HepG2 (cell line): Measurements from ENCODE around the gene WDR62. TPM values are rescaled to one million over a fixed set of nuclear protein-coding genes. Genes with fewer than 3 reads are reported as not detected.

Experiments used
- ARID4A ChIP-seq: sonication (generic); formaldehyde crosslinking; IDR thresholded peaks from 2 replicates; pipeline ENCODE4 v1.5.0; 2020; ENCODE audit warnings: mild to moderate bottlenecking, missing genetic modification reagents, borderline replicate concordance
- BCL3 ChIP-seq: sonication (generic); formaldehyde crosslinking; IDR thresholded peaks from 2 replicates; pipeline ENCODE4 v1.5.1; 2020; ENCODE audit warnings: mild to moderate bottlenecking, missing genetic modification reagents, moderate library complexity
- BORCS8-MEF2B ChIP-seq: sonication (generic); formaldehyde crosslinking; IDR thresholded peaks from 2 replicates; pipeline ENCODE4 v1.8.0; 2022; ENCODE audit warnings: mild to moderate bottlenecking, missing genetic modification reagents
- BRF2 ChIP-seq: sonication (generic); formaldehyde crosslinking; IDR thresholded peaks from 2 replicates; pipeline ENCODE4 v1.8.1; 2022; ENCODE audit warnings: mild to moderate bottlenecking, missing genetic modification reagents
- LBX2 ChIP-seq: sonication (generic); formaldehyde crosslinking; IDR thresholded peaks from 2 replicates; pipeline ENCODE4 v1.5.0; 2020; ENCODE audit warnings: missing genetic modification reagents, mild to moderate bottlenecking, borderline replicate concordance
- MXI1 ChIP-seq: IDR thresholded peaks from 3 replicates; pipeline ENCODE4 v1.6.1; 2012; ENCODE audit warnings: low read depth, low read length, inconsistent platforms, borderline replicate concordance
- PPARG ChIP-seq: conservative IDR thresholded peaks from 2 replicates; pipeline ENCODE4 v1.6.1; 2016; ENCODE audit warnings: missing biosample characterization, missing genetic modification reagents
- SALL1 ChIP-seq: sonication (generic); formaldehyde crosslinking; IDR thresholded peaks from 2 replicates; pipeline ENCODE4 v1.8.0; 2022; ENCODE audit warnings: mild to moderate bottlenecking, missing genetic modification reagents
- TBX2 ChIP-seq: sonication (generic); formaldehyde crosslinking; IDR thresholded peaks from 2 replicates; pipeline ENCODE4 v1.5.0; 2020; ENCODE audit warnings: missing genetic modification reagents, mild to moderate bottlenecking, borderline replicate concordance
- ZBTB14 ChIP-seq: sonication (generic); formaldehyde crosslinking; IDR thresholded peaks from 2 replicates; pipeline ENCODE4 v1.4.0; 2020; ENCODE audit warnings: missing genetic modification reagents
- ZNF180 ChIP-seq: sonication (generic); formaldehyde crosslinking; IDR thresholded peaks from 2 replicates; pipeline ENCODE4 v1.4.0; 2020; ENCODE audit warnings: low read depth, missing genetic modification reagents, borderline replicate concordance
- ZNF292 ChIP-seq: sonication (generic); formaldehyde crosslinking; IDR thresholded peaks from 2 replicates; pipeline ENCODE4 v1.8.1; 2022; ENCODE audit warnings: mild to moderate bottlenecking, low read depth, missing genetic modification reagents, borderline replicate concordance
- ZNF441 ChIP-seq: sonication (generic); formaldehyde crosslinking; IDR thresholded peaks from 2 replicates; pipeline ENCODE4 v1.7.0; 2021; ENCODE audit warnings: missing genetic modification reagents, borderline replicate concordance
- ZNF589 ChIP-seq: sonication (generic); formaldehyde crosslinking; conservative IDR thresholded peaks from 2 replicates; pipeline ENCODE4 v1.8.0; 2022; ENCODE audit warnings: mild to moderate bottlenecking, moderate library complexity, missing genetic modification reagents
- ZNF687 ChIP-seq: sonication (generic); formaldehyde crosslinking; IDR thresholded peaks from 2 replicates; pipeline ENCODE4 v1.5.1; 2020; ENCODE audit warnings: mild to moderate bottlenecking, missing genetic modification reagents, moderate library complexity
- polyA plus RNA-seq, 8 experiments: library from polyadenylated mRNA; depleted of rRNA in 3 of 8; stranded (reverse) in 7 of 8; unstranded in 1 of 8; fragments of >200 nt; fragmentation: Illumina TruSeq in 4 of 8; extraction: Trizol in 4 of 8; gene quantifications; 2 replicates each; pipeline versions ENCODE4 v1.2.1 to v1.2.3, GENCODE V29; 2011 to 2016; ENCODE audit warnings: low read depth in 4 of 8, missing spikeins in 1 of 8, mixed read lengths in 1 of 8; ENCODE audit not compliant: insufficient read depth in 1 of 8
- total RNA-seq, 5 experiments: library from RNA; depleted of rRNA; stranded (reverse); fragments of >200 nt; fragmentation: Illumina TruSeq; extraction: Trizol; gene quantifications; 2 replicates each; pipeline ENCODE4 v1.2.3, GENCODE V29; 2016; ENCODE audit warnings: low read depth in 1 of 5

WDR62 gene
- total and polyA plus RNA-seq, 2 of the 13 experiments (the other 11 are each of a cell fraction or from before 2014, with no cell fraction given) = 5.8 to 12.5 TPM

- no peak; the same call in 1 of the 2 replicates for TF ChIP-seq ZBTB14 (CRISPR knock-in tag)
- peak; percentile 79; the same call in 1 of the 2 replicates for TF ChIP-seq ZNF441 (CRISPR knock-in tag)
- TF ChIP-seq PPARG (CRISPR knock-in tag) = peak; percentile 42
- TF ChIP-seq ZNF292 (CRISPR knock-in tag) = peak; percentile 93
- TF ChIP-seq MXI1 = peak; percentile 53; the same call in 1 of the 3 replicates
- TF ChIP-seq BORCS8-MEF2B (CRISPR knock-in tag) = peak; percentile 81
- TF ChIP-seq LBX2 (CRISPR knock-in tag) = no peak
- peak; percentile 51; the same call in 1 of the 2 replicates for TF ChIP-seq ZNF589 (CRISPR knock-in tag)
- TF ChIP-seq ZNF687 (CRISPR knock-in tag) = peak; percentile 95
- TF ChIP-seq BRF2 (CRISPR knock-in tag) = 0 out of 2 replicates have a peak, but pooled peaks have one; percentile 27
- peak; percentile 97 for TF ChIP-seq TBX2 (CRISPR knock-in tag)
- TF ChIP-seq ARID4A = no peak; the same call in 1 of the 2 replicates
- TF ChIP-seq ZNF180 = 0 out of 2 replicates have a peak, but pooled peaks have one; percentile 39
- peak; percentile 90 for TF ChIP-seq SALL1 (CRISPR knock-in tag)
- peak; percentile 88; the same call in 1 of the 2 replicates for TF ChIP-seq BCL3 (CRISPR knock-in tag)
Measured at GRCh38 chr19:36054119-36054732, 471 bp upstream of the WDR62 start, which contains the start of gene THAP8 (continued).
